AG10803 (cell line): Measurements from ENCODE around the gene NLN.

ENCODE experiments used
- DNase-seq: peaks from one replicate; pipeline ENCODE4 v3.0.0; 2010; ENCODE audit warnings: low read depth
- H3K4me3 ChIP-seq: 2 replicates; pipeline ENCODE4 v1.5.1; 2011; ENCODE audit warnings: mild to moderate bottlenecking, low read length, control low read depth
- CTCF ChIP-seq: conservative IDR thresholded peaks from 2 replicates; pipeline ENCODE4 v1.5.1; 2011; ENCODE audit warnings: mild to moderate bottlenecking, low read length, control low read depth, inconsistent platforms

The NLN gene

DNA sequence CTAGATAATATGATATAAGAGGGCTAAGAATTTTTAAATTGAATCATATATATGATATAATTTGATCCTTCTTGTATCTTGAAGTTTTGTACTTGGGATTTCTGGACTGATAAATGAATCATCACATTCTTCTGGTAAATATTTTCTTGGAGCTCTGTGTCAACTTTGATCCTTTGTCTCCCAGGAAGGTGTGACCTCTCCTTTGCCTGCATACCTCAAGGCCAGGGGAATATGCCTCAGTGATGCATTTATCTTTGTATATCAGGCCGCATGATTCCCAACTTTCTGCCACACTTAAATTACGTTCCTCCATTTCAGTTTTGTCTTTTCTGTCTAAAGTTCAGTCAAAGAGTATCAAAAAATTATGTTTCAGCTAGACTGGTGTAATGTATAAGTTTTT is 101.2 kb downstream of the NLN start:
- DNase-seq: peak; percentile 34
- no peak for TF ChIP-seq CTCF
- H3K4me3 ChIP-seq: no peak overlapping the region

DNA sequence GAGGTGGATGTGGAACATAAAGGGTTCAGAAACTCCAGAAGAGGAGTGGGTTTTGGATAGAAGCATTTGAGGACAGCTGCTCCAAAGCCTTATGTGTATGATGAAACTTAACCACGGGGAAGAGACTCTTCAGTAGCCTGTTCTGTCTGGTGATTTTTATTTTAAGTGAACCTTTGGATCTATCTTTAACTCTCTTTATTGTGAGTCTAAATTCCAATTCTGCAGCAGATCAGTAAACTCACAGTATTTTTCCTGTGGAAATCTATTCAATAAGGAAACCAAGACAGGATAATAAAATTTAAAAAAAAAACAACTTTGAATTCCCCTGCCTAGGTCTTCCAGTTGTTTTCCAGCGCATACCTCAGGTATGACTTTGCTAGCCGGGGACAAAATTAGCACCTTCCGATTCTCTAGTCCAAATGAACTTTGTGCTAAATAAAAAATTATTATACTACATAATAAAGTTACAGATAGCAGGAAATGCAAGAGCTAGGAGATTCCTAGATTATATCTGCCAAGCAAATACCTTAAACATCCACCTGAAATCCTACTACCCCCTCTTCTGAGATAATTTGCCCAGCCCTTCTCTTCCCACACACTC is 101.9 kb downstream of the NLN start:
- no peak for DNase-seq
- H3K4me3 ChIP-seq: no peak overlapping the region
- no peak for TF ChIP-seq CTCF

GRCh38 chr5:65825408-65826328 is 103.7 kb downstream of the NLN start:
- DNase-seq: no peak
- no peak overlapping the region for H3K4me3 ChIP-seq
- no peak for TF ChIP-seq CTCF

- DNase-seq: peak; percentile 93
- no peak for TF ChIP-seq CTCF
- H3K4me3 ChIP-seq: peak overlapping the region; percentile 40
These were observed 106.3 kb downstream of the NLN start for GRCh38 chr5:65828022-65828896.

GRCh38 chr5:65830856-65831255 is 108.9 kb downstream of the NLN start:
- no peak for TF ChIP-seq CTCF
- peak; percentile 28 for DNase-seq
- H3K4me3 ChIP-seq: no peak overlapping the region

DNA sequence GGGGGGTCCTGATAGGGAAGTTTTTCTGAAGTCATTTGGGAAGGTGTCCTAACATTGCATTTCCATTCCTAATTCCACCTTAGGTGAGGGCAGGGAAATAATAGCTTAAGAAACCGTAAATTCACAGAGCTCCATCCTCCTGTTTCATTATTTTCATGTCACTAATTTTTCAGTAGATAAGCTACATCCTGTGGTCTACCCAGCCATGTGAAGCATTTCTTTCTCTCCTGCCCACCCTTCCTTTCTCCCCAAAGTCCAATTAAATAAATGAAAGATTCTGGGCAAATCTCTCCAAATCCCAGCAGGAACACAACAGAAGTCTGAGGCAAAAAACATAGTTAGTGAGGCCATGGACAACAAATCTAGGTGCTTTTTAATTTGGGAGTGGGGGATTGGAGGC is 109.3 kb downstream of the NLN start:
- peak; percentile 19 for DNase-seq
- H3K4me3 ChIP-seq: no peak overlapping the region
- no peak for TF ChIP-seq CTCF
